ENCODE results near the gene TSNAX. TPM values are rescaled to one million over a fixed set of nuclear protein-coding genes. Genes with fewer than 3 reads are reported as not detected.
"Not testable (repeated sequence)": the region's sequence is repeated elsewhere in the genome, so short reads cannot be mapped to it uniquely, and the experiment has no call there.

Gene TSNAX
- total RNA-seq, 2 experiments from 2014 or later = 33.5 to 35.7 TPM

GRCh38 chr1:231592809-231593208, 64.3 kb downstream of the TSNAX start:
- Mint-ChIP-seq H3K27me3 (no peaks in the 10 kb centered on the region), H3K9me3 (no peaks in the 10 kb centered on the region), H3K4me3 (no peak overlapping the region), H3K4me1 (ENCODE audit: low read depth) (no peaks in the 10 kb centered on the region), H3K27ac (no peak overlapping the region), H3K36me3 (ENCODE audit: low read depth) (no peaks in the 10 kb centered on the region)
- H3K4me1 ChIP-seq (ENCODE audit: insufficient read depth, low read length) = no peaks in the 10 kb centered on the region
- no peak overlapping the region for H3K27ac ChIP-seq (ENCODE audit: low read depth in 1 of 2, low read length in 2 of 2)
- ATAC-seq (ENCODE audit: poor library complexity) = no peak
- no peaks in the 10 kb centered on the region for H3K27me3 ChIP-seq (ENCODE audit: control insufficient read depth in 1 of 2, insufficient read depth in 2 of 2, low read length in 2 of 2)
- intact Hi-C loops (cut with DNase I, micrococcal nuclease) = loop anchor here in 1 of 2 experiments (10.0 kb wide), 1 partner anchor 168 kb away; the partner anchor contains the start of gene EGLN1
- POLR2A ChIA-PET = no interaction called here
- CTCF ChIA-PET = interaction anchor here (1.4 kb wide), 1 partner anchor 12 kb away, joined by 3 read pairs; no protein-coding TSS in a partner anchor
- no peak overlapping the region for H3K4me3 ChIP-seq (ENCODE audit: low read length)
- no peaks in the 10 kb centered on the region for H3K36me3 ChIP-seq (ENCODE audit: insufficient read depth, low read length)
- no peak for TF ChIP-seq CTCF (IDR thresholded peaks at IDR 0.05)
- H3K9me3 ChIP-seq (ENCODE audit: control insufficient read depth in 1 of 2, insufficient read depth in 1 of 2, low read length in 2 of 2) = no peaks in the 10 kb centered on the region
- no peak for DNase-seq

- POLR2A ChIA-PET = not testable (repeated sequence)
Measured at GRCh38 chr1:231593264-231593663, 64.8 kb downstream of the TSNAX start.

GRCh38 chr1:231594123-231594522, 65.7 kb downstream of the TSNAX start:
- H3K36me3 ChIP-seq (ENCODE audit: insufficient read depth, low read length) = no peaks in the 10 kb centered on the region
- DNase-seq (no peak), ATAC-seq (ENCODE audit: poor library complexity) (no peak)
- no peak for TF ChIP-seq CTCF (IDR thresholded peaks at IDR 0.05)
- no peak overlapping the region for H3K4me3 Mint-ChIP-seq
- H3K27me3 Mint-ChIP-seq = no peaks in the 10 kb centered on the region
- H3K9me3 ChIP-seq (ENCODE audit: control insufficient read depth in 1 of 2, insufficient read depth in 1 of 2, low read length in 2 of 2) = no peaks in the 10 kb centered on the region
- CTCF ChIA-PET = no interaction called here
- intact Hi-C loops (cut with DNase I, micrococcal nuclease) = loop anchor here in 1 of 2 experiments (10.0 kb wide), 1 partner anchor 169 kb away; the partner anchor contains the start of gene EGLN1
- H3K9me3 Mint-ChIP-seq = no peaks in the 10 kb centered on the region
- no peaks in the 10 kb centered on the region for H3K27me3 ChIP-seq (ENCODE audit: control insufficient read depth in 1 of 2, insufficient read depth in 2 of 2, low read length in 2 of 2)
- no peak overlapping the region for H3K27ac ChIP-seq (ENCODE audit: low read depth in 1 of 2, low read length in 2 of 2)
- H3K27ac Mint-ChIP-seq = no peak overlapping the region
- no peaks in the 10 kb centered on the region for H3K4me1 Mint-ChIP-seq (ENCODE audit: low read depth)
- H3K4me1 ChIP-seq (ENCODE audit: insufficient read depth, low read length) = no peaks in the 10 kb centered on the region
- H3K36me3 Mint-ChIP-seq (ENCODE audit: low read depth) = no peaks in the 10 kb centered on the region
- POLR2A ChIA-PET = no interaction called here
- H3K4me3 ChIP-seq (ENCODE audit: low read length) = no peak overlapping the region

More at GRCh38 chr1:231593264-231593663, 64.8 kb downstream of the TSNAX start:
- H3K4me3 ChIP-seq (ENCODE audit: low read length); H3K4me1 Mint-ChIP-seq (ENCODE audit: low read depth); H3K9me3 ChIP-seq (ENCODE audit: control insufficient read depth in 1 of 2, insufficient read depth in 1 of 2, low read length in 2 of 2); H3K27ac Mint-ChIP-seq; H3K27me3 Mint-ChIP-seq; CTCF ChIA-PET; H3K27ac ChIP-seq (ENCODE audit: low read depth in 1 of 2, low read length in 2 of 2); H3K36me3 ChIP-seq (ENCODE audit: insufficient read depth, low read length); H3K27me3 ChIP-seq (ENCODE audit: control insufficient read depth in 1 of 2, insufficient read depth in 2 of 2, low read length in 2 of 2); ATAC-seq (ENCODE audit: poor library complexity); H3K9me3 Mint-ChIP-seq; H3K36me3 Mint-ChIP-seq (ENCODE audit: low read depth); H3K4me1 ChIP-seq (ENCODE audit: insufficient read depth, low read length); DNase-seq; H3K4me3 Mint-ChIP-seq: not testable (repeated sequence)
- intact Hi-C loops (cut with DNase I, micrococcal nuclease) = loop anchor here in 1 of 2 experiments (10.0 kb wide), 1 partner anchor 168 kb away; the partner anchor contains the start of gene EGLN1

GRCh38 chr1:231594749-231595148, 66.3 kb downstream of the TSNAX start:
- no peaks in the 10 kb centered on the region for H3K27me3 Mint-ChIP-seq
- Histone ChIP-seq H3K27ac (ENCODE audit: low read depth in 1 of 2, low read length in 2 of 2) (no peak overlapping the region), H3K9me3 (ENCODE audit: control insufficient read depth in 1 of 2, insufficient read depth in 1 of 2, low read length in 2 of 2) (no peaks in the 10 kb centered on the region), H3K4me1 (ENCODE audit: insufficient read depth, low read length) (no peaks in the 10 kb centered on the region), H3K4me3 (ENCODE audit: low read length) (no peak overlapping the region), H3K27me3 (ENCODE audit: control insufficient read depth in 1 of 2, insufficient read depth in 2 of 2, low read length in 2 of 2) (no peaks in the 10 kb centered on the region), H3K36me3 (ENCODE audit: insufficient read depth, low read length) (no peaks in the 10 kb centered on the region)
- no peaks in the 10 kb centered on the region for H3K9me3 Mint-ChIP-seq
- intact Hi-C loops (cut with DNase I, micrococcal nuclease) = loop anchor here in 1 of 2 experiments (10.0 kb wide), 1 partner anchor 170 kb away; the partner anchor contains the start of gene EGLN1
- H3K4me1 Mint-ChIP-seq (ENCODE audit: low read depth) = no peaks in the 10 kb centered on the region
- H3K36me3 Mint-ChIP-seq (ENCODE audit: low read depth) = no peaks in the 10 kb centered on the region
- ChIA-PET POLR2A (no interaction called here), CTCF (interaction anchor here (0.6 kb wide), 1 partner anchor 187 kb away, joined by 3 read pairs; no protein-coding TSS in a partner anchor)
- no peak for TF ChIP-seq CTCF (IDR thresholded peaks at IDR 0.05)
- DNase-seq (no peak), ATAC-seq (ENCODE audit: poor library complexity) (no peak)
- H3K27ac Mint-ChIP-seq = no peak overlapping the region
- H3K4me3 Mint-ChIP-seq = no peak overlapping the region
